ENCODE data around the gene INTS13. TPM values are rescaled to one million over a fixed set of nuclear protein-coding genes. Genes with fewer than 3 reads are reported as not detected.
"Not testable (repeated sequence)": the region's sequence is repeated elsewhere in the genome, so short reads cannot be mapped to it uniquely, and the experiment has no call there.

The INTS13 gene
- total RNA-seq, 1 experiment from 2014 or later: 61.8 TPM

GRCh38 chr12:26963413-26963812, 25.6 kb upstream of the INTS13 start:
- Histone ChIP-seq H3K4me1 (ENCODE audit: insufficient read depth, low read length) (no peaks in the 10 kb centered on the region), H3K9ac (ENCODE audit: low read length) (no peak overlapping the region), H3K36me3 (ENCODE audit: low read depth, low read length) (peaks cover 33% of the 10 kb centered on the region), H3K9me3 (ENCODE audit: low read length) (no peaks in the 10 kb centered on the region), H3F3A (ENCODE audit: low read length, unreplicated experiment) (peaks cover 5% of the 10 kb centered on the region), H3K79me2 (ENCODE audit: low read length) (no peaks in the 10 kb centered on the region), H3K27me3 (ENCODE audit: low read length) (no peaks in the 10 kb centered on the region), H3K4me2 (ENCODE audit: low read length) (no peak overlapping the region), H4K20me1 (ENCODE audit: low read length) (no peaks in the 10 kb centered on the region), H3K27ac (ENCODE audit: low read length) (no peak overlapping the region), H2AFZ (ENCODE audit: low read length) (no peak overlapping the region), H3K4me3 (ENCODE audit: low read length) (no peak overlapping the region), H3K9me2 (replicated peaks; ENCODE audit: low read length) (no peaks in the 10 kb centered on the region)
- POLR2A ChIA-PET (ENCODE audit: unreplicated experiment): no interaction called here
- TF ChIP-seq EZH2phosphoT487 (IDR thresholded peaks at IDR 0.05; ENCODE audit: borderline replicate concordance, low read length) (no peak), EZH2 (IDR thresholded peaks at IDR 0.05; ENCODE audit: low read length, unreplicated experiment) (no peak), CTCF (conservative IDR thresholded peaks at IDR 0.05; ENCODE audit: low read depth, low read length) (no peak)
- intact Hi-C loops (cut with micrococcal nuclease): no loop called here
- no peak for DNase-seq
- no TSS peak for BruUV-seq (replicated peaks)
- CTCF ChIA-PET: no interaction called here
- no peak for ATAC-seq

GRCh38 chr12:26961803-26962202, 24.0 kb upstream of the INTS13 start:
- peaks cover 45% of the 10 kb centered on the region for H3K36me3 ChIP-seq (ENCODE audit: low read depth, low read length)
- H3F3A ChIP-seq (ENCODE audit: low read length, unreplicated experiment): peaks cover 5% of the 10 kb centered on the region
- H2AFZ ChIP-seq (ENCODE audit: low read length): no peak overlapping the region
- DNase-seq: no peak
- H3K27ac ChIP-seq (ENCODE audit: low read length): no peak overlapping the region
- POLR2A ChIA-PET (ENCODE audit: unreplicated experiment): interaction anchor here (0.6 kb wide), 1 partner anchor 54 kb away, joined by 3 read pairs; no protein-coding TSS in a partner anchor
- no peaks in the 10 kb centered on the region for H3K9me2 ChIP-seq (replicated peaks; ENCODE audit: low read length)
- H3K9ac ChIP-seq (ENCODE audit: low read length): no peak overlapping the region
- H4K20me1 ChIP-seq (ENCODE audit: low read length): no peaks in the 10 kb centered on the region
- CTCF ChIA-PET: no interaction called here
- H3K79me2 ChIP-seq (ENCODE audit: low read length): no peaks in the 10 kb centered on the region
- no peaks in the 10 kb centered on the region for H3K9me3 ChIP-seq (ENCODE audit: low read length)
- no peaks in the 10 kb centered on the region for H3K4me1 ChIP-seq (ENCODE audit: insufficient read depth, low read length)
- no TSS peak for BruUV-seq (replicated peaks)
- no peak overlapping the region for H3K4me2 ChIP-seq (ENCODE audit: low read length)
- TF ChIP-seq CTCF (conservative IDR thresholded peaks at IDR 0.05; ENCODE audit: low read depth, low read length): no peak
- no peak for TF ChIP-seq EZH2phosphoT487 (IDR thresholded peaks at IDR 0.05; ENCODE audit: borderline replicate concordance, low read length)
- TF ChIP-seq EZH2 (IDR thresholded peaks at IDR 0.05; ENCODE audit: low read length, unreplicated experiment): no peak
- intact Hi-C loops (cut with micrococcal nuclease): no loop called here
- H3K27me3 ChIP-seq (ENCODE audit: low read length): no peaks in the 10 kb centered on the region
- ATAC-seq: no peak
- H3K4me3 ChIP-seq (ENCODE audit: low read length): no peak overlapping the region

GRCh38 chr12:26961391-26961790, 23.6 kb upstream of the INTS13 start:
- H2AFZ ChIP-seq (ENCODE audit: low read length); H3K27ac ChIP-seq (ENCODE audit: low read length); H4K20me1 ChIP-seq (ENCODE audit: low read length); BruUV-seq (replicated peaks); intact Hi-C loops (cut with micrococcal nuclease); DNase-seq; ATAC-seq; H3K4me3 ChIP-seq (ENCODE audit: low read length); CTCF ChIA-PET; H3K9ac ChIP-seq (ENCODE audit: low read length); H3K9me3 ChIP-seq (ENCODE audit: low read length); POLR2A ChIA-PET (ENCODE audit: unreplicated experiment); H3K27me3 ChIP-seq (ENCODE audit: low read length); H3K9me2 ChIP-seq (replicated peaks; ENCODE audit: low read length); H3K79me2 ChIP-seq (ENCODE audit: low read length); H3K4me2 ChIP-seq (ENCODE audit: low read length); H3F3A ChIP-seq (ENCODE audit: low read length, unreplicated experiment); H3K4me1 ChIP-seq (ENCODE audit: insufficient read depth, low read length): not testable (repeated sequence)
- peaks cover 46% of the 10 kb centered on the region for H3K36me3 ChIP-seq (ENCODE audit: low read depth, low read length)
